Measurements from ENCODE around the gene ARMH1.

- TF ChIP-seq CTCF (conservative IDR thresholded peaks at IDR 0.05; ENCODE audit: low read length) (no peak), EZH2phosphoT487 (IDR thresholded peaks at IDR 0.05; ENCODE audit: borderline replicate concordance) (no peak)
Measured at GRCh38 chr1:44701141-44701573, 26.6 kb downstream of the ARMH1 start.
